AG08395 (cell line): Measurements from ENCODE around the gene IGFBP6.

ENCODE experiments used
- DNase-seq: peaks from one replicate; pipeline ENCODE4 v3.0.0; 2012; ENCODE audit warnings: mixed read lengths, low spot score

IGFBP6 gene

DNA sequence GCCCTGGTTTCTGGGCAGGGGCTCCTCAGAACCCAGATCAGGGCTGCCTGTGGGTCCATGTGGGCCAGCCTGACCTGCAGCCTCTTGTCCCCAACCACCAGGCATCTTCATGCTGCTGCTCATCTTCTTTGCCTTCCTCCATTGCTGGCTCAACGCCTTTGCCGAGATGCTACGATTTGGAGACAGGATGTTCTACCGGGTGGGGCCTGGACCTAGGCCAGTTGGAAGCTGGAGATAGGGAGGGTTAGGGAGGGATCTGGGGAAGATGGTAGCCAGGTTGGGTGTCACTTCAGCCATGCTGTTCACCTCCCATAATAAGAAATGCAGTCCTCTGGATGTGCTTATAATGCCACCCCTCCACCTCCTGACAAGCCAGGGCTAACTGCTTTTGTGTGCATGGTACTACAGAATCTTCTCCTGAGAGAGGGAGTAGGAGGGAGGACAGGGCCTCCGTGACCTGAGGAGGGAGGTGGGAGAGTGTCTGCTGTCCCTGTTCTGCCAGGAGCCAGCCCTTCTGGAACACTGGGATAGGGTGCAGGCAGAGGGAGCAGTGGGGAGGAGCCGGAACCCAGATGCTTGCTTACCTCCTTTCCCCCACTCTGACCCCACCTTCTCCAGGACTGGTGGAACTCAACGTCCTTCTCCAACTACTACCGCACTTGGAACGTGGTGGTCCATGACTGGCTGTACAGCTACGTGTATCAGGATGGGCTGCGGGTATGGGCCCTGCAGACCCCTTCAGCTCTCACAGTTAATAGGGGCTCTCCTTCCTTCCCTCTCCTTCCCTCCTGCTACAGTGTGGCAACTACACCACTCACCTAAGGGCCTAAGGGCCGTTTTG lies 23.4 kb downstream of the IGFBP6 start:
- no peak for DNase-seq

- no peak for DNase-seq
Observed at GRCh38 chr12:53122961-53123468, 25.5 kb downstream of the IGFBP6 start.

- peak; percentile 78 for DNase-seq
Observed at GRCh38 chr12:53123578-53124351, 26.3 kb downstream of the IGFBP6 start.

GRCh38 chr12:53124352-53124723 lies 26.9 kb downstream of the IGFBP6 start:
- DNase-seq: no peak

GRCh38 chr12:53127169-53127568 lies 29.7 kb downstream of the IGFBP6 start:
- DNase-seq: no peak

- DNase-seq: no peak
Observed at GRCh38 chr12:53128780-53129569, 31.5 kb downstream of the IGFBP6 start.

DNA sequence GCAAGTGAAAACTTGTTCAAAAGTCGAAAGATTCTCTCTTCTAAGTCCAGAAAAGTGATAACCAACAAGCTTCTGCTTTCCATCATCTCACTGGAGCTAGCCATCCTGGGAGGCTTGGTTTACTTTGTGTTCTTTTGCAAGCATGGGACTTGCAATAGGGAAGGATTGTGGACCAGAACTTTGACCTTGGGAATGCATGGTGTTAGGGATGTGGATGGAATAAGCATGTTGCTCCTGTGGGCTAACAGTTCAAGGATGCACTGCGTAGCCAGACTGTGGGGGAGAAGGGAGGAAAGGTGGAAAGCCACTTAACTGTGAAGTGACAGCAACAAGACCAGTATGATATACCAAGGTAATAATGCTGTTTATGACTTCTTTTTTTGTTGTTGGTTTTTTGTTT lies 34.4 kb downstream of the IGFBP6 start:
- DNase-seq: no peak

DNA sequence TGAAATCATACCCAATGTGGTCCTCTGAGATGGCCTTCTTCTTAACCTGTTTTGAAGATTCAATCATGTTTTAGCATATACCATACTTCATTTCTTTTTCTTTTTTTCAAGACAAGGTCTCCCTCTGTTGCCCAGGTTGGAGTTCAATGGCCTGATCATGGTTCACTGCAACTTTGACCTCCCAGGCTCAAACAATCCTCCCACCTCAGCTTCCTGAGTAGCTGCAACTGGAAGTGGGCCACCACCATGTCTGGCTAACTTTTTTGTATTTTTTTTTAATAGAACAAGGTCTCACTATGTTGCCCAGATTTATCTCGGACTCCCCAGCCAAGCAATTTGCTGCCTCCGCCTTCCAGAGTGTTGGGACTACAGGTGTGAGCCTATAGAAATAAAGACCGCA lies 36.3 kb downstream of the IGFBP6 start:
- DNase-seq: no peak

GRCh38 chr12:53143355-53143754 lies 45.9 kb downstream of the IGFBP6 start:
- DNase-seq: no peak

GRCh38 chr12:53145383-53146260 lies 48.2 kb downstream of the IGFBP6 start:
- DNase-seq: peak; percentile 30

GRCh38 chr12:53147181-53147580 lies 49.7 kb downstream of the IGFBP6 start:
- DNase-seq: no peak

DNA sequence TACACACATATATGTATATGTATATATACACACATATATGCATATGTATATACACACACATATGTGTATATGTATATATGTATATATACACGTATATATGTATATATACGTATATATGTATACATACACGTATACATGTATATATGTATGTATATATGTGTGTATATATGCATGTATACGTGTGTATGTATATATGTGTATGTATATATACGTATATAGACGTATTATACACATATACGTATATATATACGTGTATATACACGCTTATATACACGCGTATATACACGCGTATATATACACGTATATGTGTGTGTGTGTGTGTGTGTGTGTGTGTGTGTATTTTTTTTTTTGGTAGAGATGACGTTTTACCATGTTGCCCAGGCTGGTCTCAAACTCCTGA lies 50.2 kb downstream of the IGFBP6 start:
- no peak for DNase-seq

- DNase-seq: no peak
Observed at GRCh38 chr12:53151039-53151438, 53.6 kb downstream of the IGFBP6 start.
